ENCODE results near the gene SPIN2A. TPM values are rescaled to one million over a fixed set of nuclear protein-coding genes. Genes with fewer than 3 reads are reported as not detected.

SPIN2A gene
- total and polyA plus RNA-seq, 2 of the 13 experiments (the other 11 are each of a cell fraction or from before 2014, with no cell fraction given), result 0.44 to 0.60 TPM

GRCh38 chrX:57172544-57172943 is 35.3 kb upstream of the SPIN2A start:
- no peak for ATAC-seq
- ChIA-PET POLR2A (no interaction called here), CTCF (ENCODE audit: low intra/inter-chr PET ratio, low total read pairs) (no interaction called here)
- H3K9me3 ChIP-seq (ENCODE audit: low read length), result no peaks in the 10 kb centered on the region
- no TSS peak for BruUV-seq (replicated peaks)
- H4K20me1 ChIP-seq (ENCODE audit: insufficient read depth, low read length), result no peaks in the 10 kb centered on the region
- no peaks in the 10 kb centered on the region for H3K36me3 ChIP-seq (replicated peaks in 1 of 2; ENCODE audit: control insufficient read depth in 1 of 2, insufficient read depth in 2 of 2, low read length in 2 of 2)
- intact Hi-C loops (cut with micrococcal nuclease; ENCODE audit: unreplicated experiment), result no loop called here
- no peak overlapping the region for H3K9ac ChIP-seq (ENCODE audit: insufficient read depth, low read depth, low read length)
- 81% methylated on average over 4 of the region's 6 CpGs for WGBS (ENCODE audit: low lambda C conversion rate)
- TF ChIP-seq MATR3 (CRISPR knock-in tag; IDR thresholded peaks at IDR 0.05) (no peak), GFI1 (CRISPR knock-in tag; IDR thresholded peaks at IDR 0.05; ENCODE audit: borderline replicate concordance) (no peak), DDIT3 (CRISPR knock-in tag; IDR thresholded peaks at IDR 0.05) (no peak), JUND (CRISPR knock-in tag; IDR thresholded peaks at IDR 0.05) (no peak), ZNF546 (CRISPR knock-in tag; conservative IDR thresholded peaks at IDR 0.05) (no peak), SAFB2 (CRISPR knock-in tag; IDR thresholded peaks at IDR 0.05; ENCODE audit: borderline replicate concordance, low read depth) (no peak)
- H3K4me2 ChIP-seq (ENCODE audit: low read depth, low read length), result no peak overlapping the region
- H2AFZ ChIP-seq (ENCODE audit: low read length), result no peak overlapping the region
- no peaks in the 10 kb centered on the region for H3K79me2 ChIP-seq (ENCODE audit: insufficient read depth, low read length)
- FAIRE-seq, result no peak
- no peaks in the 10 kb centered on the region for H3K27me3 ChIP-seq (ENCODE audit: control insufficient read depth in 1 of 2, insufficient read depth in 2 of 2, low read length in 2 of 2)
- H3K4me1 ChIP-seq (ENCODE audit: insufficient read depth, low read length), result no peaks in the 10 kb centered on the region
- in situ Hi-C loops (cut with HindIII; ENCODE audit: extremely low pct_ligation_motif_present, low pct_unique_long_range_greater_than_20kb), result no loop called here
- no peak overlapping the region for H3K4me3 ChIP-seq (replicated peaks in 1 of 3; ENCODE audit: insufficient read depth in 1 of 3, low read depth in 2 of 3, low read length in 3 of 3)
- no peak for DNase-seq (ENCODE audit: low spot score)
- H3K27ac ChIP-seq (ENCODE audit: extremely low read length, insufficient read depth, low read length), result no peak overlapping the region

- Histone ChIP-seq H3K27me3 (ENCODE audit: control insufficient read depth in 1 of 2, insufficient read depth in 2 of 2, low read length in 2 of 2) (no peaks in the 10 kb centered on the region), H3K9ac (ENCODE audit: insufficient read depth, low read depth, low read length) (no peak overlapping the region), H3K4me2 (ENCODE audit: low read depth, low read length) (peak overlapping the region; percentile 32; the same call in 1 of the 2 replicates), H3K27ac (ENCODE audit: extremely low read length, insufficient read depth, low read length) (no peak overlapping the region), H3K36me3 (replicated peaks in 1 of 2; ENCODE audit: control insufficient read depth in 1 of 2, insufficient read depth in 2 of 2, low read length in 2 of 2) (no peaks in the 10 kb centered on the region), H3K4me3 (replicated peaks in 1 of 3; ENCODE audit: insufficient read depth in 1 of 3, low read depth in 2 of 3, low read length in 3 of 3) (no peak overlapping the region), H2AFZ (ENCODE audit: low read length) (no peak overlapping the region), H4K20me1 (ENCODE audit: insufficient read depth, low read length) (no peaks in the 10 kb centered on the region), H3K4me1 (ENCODE audit: insufficient read depth, low read length) (peaks cover 13% of the 10 kb centered on the region; the same call in 1 of the 2 replicates), H3K9me3 (ENCODE audit: low read length) (no peaks in the 10 kb centered on the region), H3K79me2 (ENCODE audit: insufficient read depth, low read length) (no peaks in the 10 kb centered on the region)
- peak; percentile 71 for FAIRE-seq
- ChIA-PET CTCF (ENCODE audit: low intra/inter-chr PET ratio, low total read pairs) (interaction anchor here (1.4 kb wide), 1 partner anchor 298 kb away, joined by 6 read pairs; no protein-coding TSS in a partner anchor), POLR2A (no interaction called here)
- no TSS peak for BruUV-seq (replicated peaks)
- DNase-seq (ENCODE audit: low spot score), result peak; percentile 50
- in situ Hi-C loops (cut with HindIII; ENCODE audit: extremely low pct_ligation_motif_present, low pct_unique_long_range_greater_than_20kb), result no loop called here
- WGBS (ENCODE audit: low lambda C conversion rate), result 0% methylated on average over 1 of the region's 5 CpGs
- peak; percentile 100 for ATAC-seq
- intact Hi-C loops (cut with micrococcal nuclease; ENCODE audit: unreplicated experiment), result loop anchor here (1.0 to 10.0 kb wide), 3 partner anchors 298 to 418 kb away; no protein-coding TSS in a partner anchor
- no peak for TF ChIP-seq HINFP (CRISPR knock-in tag; IDR thresholded peaks at IDR 0.05; ENCODE audit: low read depth)
- TF ChIP-seq NFE2 (CRISPR knock-in tag; IDR thresholded peaks at IDR 0.05), result no peak
- TF ChIP-seq CEBPG (CRISPR knock-in tag; IDR thresholded peaks at IDR 0.05), result 0 out of 2 replicates have a peak, but pooled peaks have one; percentile 21
- TF ChIP-seq GTF3A (CRISPR knock-in tag; conservative IDR thresholded peaks at IDR 0.05), result no peak
- TF ChIP-seq SMC3 (IDR thresholded peaks at IDR 0.05; ENCODE audit: low read length), result peak; percentile 58; the same call in 1 of the 2 replicates
- no peak for TF ChIP-seq ZC3H4 (CRISPR knock-in tag; IDR thresholded peaks at IDR 0.05; ENCODE audit: borderline replicate concordance)
- peak; percentile 71 for TF ChIP-seq STAG1 (CRISPR knock-in tag; IDR thresholded peaks at IDR 0.05)
- no peak for TF ChIP-seq ZNF552 (CRISPR knock-in tag; IDR thresholded peaks at IDR 0.05; ENCODE audit: borderline replicate concordance)
- TF ChIP-seq RXRA (CRISPR knock-in tag; IDR thresholded peaks at IDR 0.05), result no peak
- TF ChIP-seq SMAD9 (CRISPR knock-in tag; IDR thresholded peaks at IDR 0.05), result no peak
- peak; percentile 77 for TF ChIP-seq CTCF (CRISPR knock-in tag; IDR thresholded peaks at IDR 0.05)
These were observed 19.3 kb upstream of the SPIN2A start for GRCh38 chrX:57156397-57157049.
